ENCODE results near the gene FBXL16.
A peak's percentile ranks its signal among the peaks of the same experiment; 100 is the strongest.

FBXL16 gene

GRCh38 chr16:660132-660458 is 45.5 kb downstream of the FBXL16 start:
- no peak for DNase-seq

- DNase-seq = no peak
Measured at GRCh38 chr16:659618-660017, 46.0 kb downstream of the FBXL16 start.

DNA sequence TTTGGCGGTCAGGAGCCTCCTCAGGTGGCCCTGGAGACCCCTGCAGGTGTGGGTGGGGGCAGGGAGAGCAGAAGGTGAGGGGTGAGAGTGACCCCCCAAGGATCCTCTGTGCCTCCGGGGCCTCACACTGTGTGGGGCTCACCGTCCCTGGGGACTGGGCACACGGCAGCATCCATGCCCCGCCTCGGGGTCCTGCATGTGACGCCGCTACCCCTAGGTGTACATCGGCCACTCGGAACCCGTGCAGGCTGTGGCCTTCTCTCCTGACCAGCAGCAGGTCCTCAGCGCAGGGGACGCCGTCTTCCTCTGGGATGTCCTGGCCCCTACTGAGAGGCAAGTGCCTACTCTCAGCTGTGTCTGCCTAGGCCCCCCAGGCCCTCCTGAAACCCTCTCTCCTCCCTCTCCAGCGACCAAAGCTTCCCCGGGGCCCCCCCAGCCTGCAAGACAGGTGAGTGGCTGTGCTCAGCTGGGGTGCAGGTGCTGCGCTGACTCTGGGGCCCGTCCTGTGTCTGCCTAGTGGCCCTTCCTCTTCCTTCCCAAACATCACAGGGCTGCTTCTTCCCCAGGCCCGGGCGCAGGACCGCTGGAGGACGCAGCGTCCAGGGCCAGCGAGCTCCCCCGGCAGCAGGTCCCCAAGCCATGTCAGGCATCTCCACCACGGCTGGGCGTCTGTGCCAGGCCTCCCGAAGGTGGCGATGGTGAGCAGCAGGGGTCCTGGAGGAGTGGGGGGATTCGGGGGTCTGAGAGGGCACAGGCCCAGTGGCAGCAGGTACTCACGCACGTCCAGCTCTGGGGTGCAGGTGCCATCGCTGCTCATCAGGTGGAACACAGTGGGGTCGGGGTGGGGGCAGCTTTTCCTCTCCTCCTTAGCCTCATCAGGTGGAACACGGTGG is 46.7 kb downstream of the FBXL16 start:
- DNase-seq = no peak

GRCh38 chr16:657487-657886 is 48.1 kb downstream of the FBXL16 start:
- DNase-seq = no peak

DNA sequence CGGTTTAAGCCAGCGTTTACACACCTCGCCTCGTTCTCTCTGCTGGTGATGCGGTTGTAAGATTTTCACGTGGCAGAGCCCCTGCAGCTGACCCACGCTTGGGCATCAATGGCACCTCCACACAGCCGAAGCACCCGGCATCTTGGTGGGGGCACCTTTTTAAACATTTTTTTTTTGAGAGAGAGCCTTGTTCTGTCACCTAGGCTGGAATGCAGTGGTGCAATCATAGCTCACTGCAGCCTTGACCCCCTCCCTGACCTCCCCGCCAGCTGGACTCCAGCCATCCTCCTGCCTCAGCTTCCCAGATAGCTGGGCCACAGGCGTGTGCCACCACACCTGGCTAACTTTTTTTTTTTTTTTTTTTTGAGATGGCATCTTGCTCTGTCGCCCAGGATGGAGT is 51.6 kb downstream of the FBXL16 start:
- no peak for DNase-seq

GRCh38 chr16:652454-653305 is 52.9 kb downstream of the FBXL16 start:
- no peak for DNase-seq

GRCh38 chr16:651844-652243 is 53.8 kb downstream of the FBXL16 start:
- DNase-seq = no peak

DNA sequence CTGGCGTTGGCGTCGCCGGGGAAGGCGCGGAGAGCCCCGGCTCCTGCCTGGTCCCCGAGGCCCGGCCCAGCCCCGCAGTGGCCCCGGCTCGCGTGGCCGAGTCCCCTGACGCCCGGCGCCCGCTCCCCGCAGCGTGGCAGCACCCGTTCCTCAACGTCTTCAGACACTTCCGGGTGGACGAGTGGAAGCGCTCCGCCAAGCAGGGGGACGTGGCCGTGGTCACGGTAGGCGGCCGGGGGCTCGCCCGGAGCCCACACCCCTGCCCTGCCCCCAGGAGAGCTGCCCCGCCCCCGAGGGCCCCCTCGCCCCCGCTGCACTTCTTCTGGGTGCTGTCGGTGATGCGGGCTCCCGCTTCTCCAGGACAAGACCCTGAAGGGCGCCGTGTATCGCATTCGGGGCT is 56.0 kb downstream of the FBXL16 start:
- no peak for DNase-seq

DNA sequence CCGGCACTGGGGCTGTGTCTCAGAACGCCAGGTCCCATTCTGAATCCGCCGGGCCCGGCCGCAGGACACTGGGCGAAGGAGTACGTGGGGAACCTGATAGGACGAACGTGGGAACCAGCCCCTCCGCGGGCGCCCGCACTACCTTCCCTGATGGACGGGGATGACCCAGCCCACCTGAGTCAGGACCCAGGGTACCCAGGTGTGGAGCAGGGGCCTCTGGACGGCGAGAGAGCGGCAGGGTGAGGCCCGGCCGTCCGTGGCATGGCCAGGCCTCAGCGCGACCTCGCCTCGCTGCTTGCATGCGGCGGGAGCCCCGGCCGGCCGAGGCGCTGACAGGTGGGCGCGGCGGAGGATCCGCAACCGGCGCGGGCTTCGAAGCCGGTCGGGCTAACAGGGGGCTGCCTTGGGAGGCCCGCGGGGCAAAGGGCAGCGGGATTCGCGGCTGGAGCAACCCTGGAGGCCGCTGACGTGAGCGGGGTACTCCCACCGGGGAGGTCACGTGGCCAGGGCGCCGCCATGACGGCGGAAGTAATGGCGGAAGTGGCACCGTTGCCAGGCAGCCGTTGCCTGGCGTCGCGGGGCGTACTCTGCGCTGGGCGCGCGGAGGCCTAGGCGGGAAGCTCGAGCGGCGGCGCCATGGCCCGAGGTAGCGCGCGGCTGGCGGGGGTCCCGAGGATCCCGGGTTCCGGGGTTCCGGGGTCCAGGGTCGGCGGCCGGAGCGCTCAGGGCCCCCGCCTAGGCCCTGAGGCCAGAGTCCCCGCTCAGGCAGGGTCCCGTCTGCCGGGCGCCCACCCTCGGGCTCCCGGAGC is 56.6 kb downstream of the FBXL16 start, which contains the start of gene WDR90:
Gene WDR90 (plus strand): TSS at position 585 of the 809 bp plus-strand sequence. CDS start 52 bp downstream, at position 637.
- DNase-seq = peak; percentile 45

- DNase-seq = no peak
Measured at GRCh38 chr16:648071-648780, 57.4 kb downstream of the FBXL16 start.

- no peak for DNase-seq
Measured at GRCh38 chr16:647173-647902, 58.3 kb downstream of the FBXL16 start.

DNA sequence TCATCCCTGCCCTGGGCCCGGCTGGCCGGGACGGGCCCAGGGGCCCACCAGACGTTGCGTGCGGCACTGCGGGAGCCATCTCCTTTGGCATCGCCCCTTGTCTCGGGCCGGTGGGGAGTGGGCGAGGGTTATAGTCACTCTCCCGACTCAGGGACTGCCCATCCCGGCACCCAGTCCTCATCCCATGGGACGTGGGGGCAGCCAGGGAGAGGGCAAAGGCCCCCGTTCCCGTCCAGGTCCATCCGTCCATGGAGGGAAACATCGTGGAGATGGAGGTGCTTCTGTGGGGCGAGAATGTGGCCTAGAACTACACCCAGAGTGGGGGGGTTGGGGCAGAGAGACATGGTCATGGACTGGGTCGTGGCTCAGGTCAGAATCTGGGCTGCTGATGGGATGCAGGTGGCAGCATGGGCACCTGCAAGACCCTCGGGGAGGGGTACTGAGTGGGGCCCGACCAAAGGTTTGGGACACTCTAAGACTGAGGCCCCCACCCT is 58.9 kb downstream of the FBXL16 start:
- DNase-seq = no peak

GRCh38 chr16:645852-646678 is 59.5 kb downstream of the FBXL16 start:
- DNase-seq = no peak

DNA sequence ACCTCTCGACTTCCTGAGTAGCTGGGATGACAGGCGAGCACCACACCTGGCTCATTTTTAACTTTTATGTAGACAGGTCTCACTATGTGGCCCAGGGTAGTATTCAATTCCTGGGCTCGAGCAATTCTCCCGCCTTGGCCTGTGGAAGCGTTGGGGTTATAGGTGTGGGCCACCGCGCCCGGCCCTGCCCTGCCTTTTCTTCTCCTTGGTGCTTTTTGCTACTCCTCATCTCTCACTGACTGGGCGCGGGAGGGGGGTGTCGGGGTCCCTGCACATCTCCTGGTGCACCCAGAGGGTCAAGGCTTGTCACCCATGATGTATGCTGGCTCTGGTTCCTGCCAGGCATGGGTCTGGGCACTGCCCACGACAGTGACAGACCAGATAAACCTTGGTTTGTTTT is 61.0 kb downstream of the FBXL16 start:
- DNase-seq = no peak

GRCh38 chr16:643050-643368 is 62.6 kb downstream of the FBXL16 start:
- DNase-seq = no peak

Measured in NCI-H1417 treated with DMSO at 0.1 percent for 48 hours (cell line).